Measurements from ENCODE around the gene ABCB11.
"Not testable (repeated sequence)": the region's sequence is repeated elsewhere in the genome, so short reads cannot be mapped to it uniquely, and the experiment has no call there.

ABCB11 gene

DNA sequence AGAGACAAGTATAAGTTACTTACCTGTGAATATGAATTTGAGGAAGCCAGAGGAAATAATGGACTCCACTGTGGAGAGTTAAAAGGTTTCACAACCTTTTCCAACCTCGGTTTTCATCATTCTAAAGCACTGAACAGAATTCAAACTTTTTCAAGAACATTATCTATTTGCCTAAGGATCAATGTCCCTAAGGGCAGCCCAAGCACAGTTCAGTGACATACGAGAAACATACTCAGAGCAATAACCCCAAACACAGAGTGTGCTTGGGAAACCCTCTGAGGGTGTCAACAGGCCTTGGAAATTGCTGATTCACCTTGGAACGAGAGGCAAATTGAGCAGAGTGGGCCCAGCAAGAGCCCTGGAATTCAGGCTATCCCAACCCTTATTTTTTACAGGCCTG, at the start of gene ABCB11:
Gene ABCB11 (minus strand): TSS at position 123 of the 400 bp plus-strand sequence. CDS start 13,199 bp downstream, outside the sequence.
- no peak for DNase-seq

DNA sequence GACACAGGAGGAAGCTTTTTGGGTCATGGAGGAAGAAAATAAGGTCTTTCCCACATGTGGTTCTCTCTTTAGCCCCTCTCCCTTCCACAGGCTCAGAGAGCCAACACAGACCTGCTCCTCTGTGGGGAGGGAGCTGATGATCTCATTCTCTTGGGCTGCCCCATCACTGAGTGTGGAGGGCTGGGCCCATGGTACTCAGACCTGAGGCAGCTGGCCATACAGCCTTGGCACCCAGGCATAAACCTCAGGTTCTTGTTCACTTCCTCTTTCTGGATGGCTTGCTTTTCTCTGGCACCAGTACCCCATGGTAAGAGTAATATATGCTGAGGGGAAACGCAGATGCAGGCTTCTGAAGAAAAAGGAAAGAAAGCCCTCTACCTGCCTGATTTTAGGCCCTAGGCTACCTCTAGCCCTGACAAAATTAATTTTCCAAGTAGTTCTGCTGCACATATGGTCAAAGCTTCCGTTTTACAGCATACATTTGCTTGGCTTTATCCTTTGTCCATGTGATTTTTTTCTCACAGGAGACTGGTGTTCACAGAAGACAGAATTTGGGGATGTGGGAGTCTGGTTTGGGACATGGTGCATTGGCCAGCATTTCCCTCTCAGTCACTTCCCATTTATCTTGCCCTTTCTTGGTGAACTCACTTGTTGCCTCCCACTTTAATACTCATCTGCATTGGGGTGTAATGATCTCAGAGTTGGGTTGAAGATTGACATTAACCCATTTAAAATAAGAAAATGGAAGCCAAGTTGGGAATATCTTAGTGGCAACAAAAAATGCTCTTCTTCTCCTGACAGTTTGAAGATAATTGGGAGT, 49.3 kb upstream of the ABCB11 start:
- DNase-seq = no peak

- no peak for DNase-seq
Observed at GRCh38 chr2:169077674-169078240, 46.6 kb upstream of the ABCB11 start.

GRCh38 chr2:169073963-169074751, 43.0 kb upstream of the ABCB11 start:
- DNase-seq = no peak

- DNase-seq = no peak
Observed at GRCh38 chr2:169073211-169073962, 42.3 kb upstream of the ABCB11 start.

GRCh38 chr2:169072163-169072925, 41.2 kb upstream of the ABCB11 start:
- DNase-seq = no peak

DNA sequence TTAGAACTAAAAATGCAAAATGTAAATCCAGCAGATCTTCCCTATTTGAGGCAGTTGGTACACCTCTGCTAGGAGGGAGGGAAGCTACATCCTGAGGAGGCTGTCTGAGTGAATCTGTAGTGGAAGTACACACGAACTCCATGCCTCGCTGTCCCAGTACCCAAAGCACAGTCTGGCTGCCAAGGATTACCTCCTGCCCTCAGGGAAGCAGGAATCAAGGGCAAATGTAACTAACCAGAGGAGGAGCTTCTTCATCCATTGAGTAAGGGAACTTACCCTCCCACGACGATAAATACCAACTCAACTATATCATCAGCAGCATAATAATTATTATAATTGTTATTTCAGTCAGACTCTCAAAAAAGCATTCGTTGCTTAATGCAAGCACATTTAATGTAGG, 40.3 kb upstream of the ABCB11 start:
- DNase-seq = no peak

- no peak for DNase-seq
Observed at GRCh38 chr2:169069833-169070232, 38.7 kb upstream of the ABCB11 start.

- DNase-seq = no peak
Observed at GRCh38 chr2:169069341-169069740, 38.2 kb upstream of the ABCB11 start, which contains the start of gene DHRS9. Gene DHRS9 (plus strand): TSS chr2:169069563. CDS start chr2:169081582, 12,019 bp downstream.

DNA sequence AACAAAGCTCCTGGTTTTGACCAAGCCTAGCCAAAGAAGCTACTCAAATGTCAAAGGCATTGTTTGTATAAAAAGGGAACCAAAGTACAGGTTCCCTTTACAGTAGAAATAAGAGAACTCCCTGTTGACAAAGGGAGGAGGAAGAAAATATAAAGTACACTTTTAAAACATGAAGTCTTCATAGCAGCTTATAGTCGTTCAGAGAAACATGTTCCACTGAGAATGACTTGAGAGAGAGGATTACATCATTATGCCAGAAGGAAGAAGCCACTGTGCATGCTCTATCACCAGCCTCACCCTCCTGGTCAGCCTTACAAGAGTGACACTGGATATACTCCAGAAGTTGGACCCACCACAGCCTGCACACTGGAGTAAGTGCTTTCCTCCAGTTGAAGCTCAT, 35.8 kb upstream of the ABCB11 start:
- DNase-seq = no peak

DNA sequence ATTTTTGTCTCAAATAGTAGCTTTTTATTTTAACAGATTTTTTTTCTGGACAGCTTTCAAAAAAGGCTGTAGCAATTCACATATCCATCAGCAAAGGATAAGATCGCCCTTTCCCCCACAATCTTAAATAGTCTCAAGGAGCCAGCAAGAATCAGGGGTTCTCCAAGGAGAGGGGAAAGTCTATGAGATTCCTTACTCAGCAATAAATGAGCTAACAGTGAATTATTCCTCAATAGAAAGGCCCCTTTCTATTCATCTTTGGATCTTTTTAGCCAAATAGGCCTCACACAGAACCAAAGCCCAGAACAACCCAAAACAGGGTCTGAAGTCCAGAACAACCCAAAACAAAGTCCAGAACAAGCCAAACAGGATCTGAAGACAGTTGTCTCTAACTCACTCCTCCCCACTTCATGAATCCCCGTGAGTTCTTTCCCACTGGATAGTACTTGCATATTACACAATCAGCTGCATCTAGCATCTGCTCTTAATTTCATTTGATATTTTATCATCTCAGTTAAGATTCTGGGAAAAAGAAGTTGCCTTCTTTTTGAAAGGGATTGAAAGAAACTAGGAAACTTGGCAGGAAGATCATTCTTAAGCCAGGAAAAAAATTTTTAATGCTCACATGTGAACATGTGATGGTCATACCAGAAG, 34.9 kb upstream of the ABCB11 start:
- DNase-seq = no peak

- no peak for DNase-seq
Observed at GRCh38 chr2:169065422-169065821, 34.3 kb upstream of the ABCB11 start.

DNA sequence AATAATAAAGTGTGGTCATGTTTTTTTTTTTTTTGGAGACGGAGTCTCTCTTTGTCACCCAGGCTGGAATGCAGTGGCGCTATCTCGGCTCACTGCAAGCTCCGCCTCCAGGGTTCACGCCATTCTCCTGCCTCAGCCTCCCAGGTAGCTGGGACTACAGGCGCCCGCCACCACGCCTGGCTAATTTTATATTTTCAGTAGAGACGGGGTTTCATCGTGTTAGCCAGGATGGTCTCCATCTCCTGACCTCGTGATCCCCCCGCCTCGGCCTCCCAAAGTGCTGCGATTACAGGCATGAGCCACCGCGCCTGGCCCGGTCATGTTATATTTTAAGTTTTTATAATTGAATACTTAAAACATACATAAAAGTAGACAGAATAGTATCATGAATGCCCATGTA, 33.1 kb upstream of the ABCB11 start:
- DNase-seq = not testable (repeated sequence)

DNA sequence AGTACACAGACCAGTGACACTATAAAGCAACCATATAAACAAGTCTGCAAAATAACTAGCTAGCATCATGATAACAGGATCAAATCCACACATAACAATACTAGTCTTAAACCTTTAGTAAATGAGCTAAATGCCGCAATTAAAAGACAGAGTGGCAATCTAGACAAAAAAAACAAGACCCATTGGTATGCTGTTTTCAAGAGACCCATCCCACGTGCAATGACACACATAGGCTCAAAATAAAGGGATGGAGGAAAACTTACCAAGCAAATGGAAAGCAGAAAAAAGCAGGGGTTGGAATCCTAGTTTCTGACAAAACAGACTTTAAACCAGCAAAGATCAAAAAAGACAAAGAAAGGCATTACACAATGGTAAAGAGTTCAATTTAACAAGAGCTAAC, 23.5 kb upstream of the ABCB11 start:
- not testable (repeated sequence) for DNase-seq

- no peak for DNase-seq
Observed at GRCh38 chr2:169050476-169051240, 19.5 kb upstream of the ABCB11 start.

DNA sequence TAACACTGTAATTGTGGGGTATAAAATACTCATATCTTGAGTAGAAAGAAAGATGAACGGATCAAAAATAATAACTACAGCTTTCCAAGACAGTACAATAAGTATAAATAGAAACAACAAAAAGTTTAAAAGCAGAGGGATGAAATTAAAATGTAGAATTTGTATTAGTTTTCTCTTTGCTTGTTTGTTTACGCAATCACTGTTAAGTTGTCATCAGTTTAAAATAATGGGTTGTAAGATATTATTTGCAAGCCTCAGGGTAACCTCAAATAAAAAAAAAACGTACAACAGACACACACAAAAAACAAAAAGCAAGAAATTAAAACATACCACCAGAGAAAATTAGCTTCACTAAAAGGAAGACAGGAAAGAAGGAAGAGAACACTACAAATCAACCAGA, 18.0 kb upstream of the ABCB11 start:
- DNase-seq = no peak

- DNase-seq = no peak
Observed at GRCh38 chr2:169047256-169048250, 16.4 kb upstream of the ABCB11 start.

GRCh38 chr2:169046440-169047151, 15.5 kb upstream of the ABCB11 start:
- no peak for DNase-seq

GRCh38 chr2:169042856-169043255, 11.7 kb upstream of the ABCB11 start:
- DNase-seq = no peak

All from CD4-positive, alpha-beta T cell treated with Interleukin-10 for 1 hour (primary cell).